IMR-90 (cell line): Measurements from ENCODE around the gene C3orf49. TPM values are rescaled to one million over a fixed set of nuclear protein-coding genes. Genes with fewer than 3 reads are reported as not detected.

Experiments used
- ATAC-seq: fragments of 200-7000 bp; cut with Tn5 transposase; 2 replicates; pipeline ENCODE4 v1.9.1; 2020; ENCODE audit warnings: low read depth, mild to moderate bottlenecking, moderate library complexity
- BruUV-seq: library from RNA; stranded (reverse); fragments of 400-500 nt; replicated peaks from 2 replicates; lab custom pipeline; 2021; lab: Mats Ljungman, UMichigan
- CTCF ChIA-PET: fragments of 300-600 bp; formaldehyde crosslinking; extraction: SDS; loops from one replicate; lab custom pipeline; 2021; ENCODE audit warnings: antibody characterized with exemption; lab: Yijun Ruan, JAX
- POLR2A ChIA-PET: fragments of 300-600 bp; sonication (Branson Sonifier 250); formaldehyde crosslinking; loops from one replicate; lab custom pipeline; 2022; ENCODE audit warnings: antibody characterized with exemption; ENCODE audit not compliant: unreplicated experiment; lab: Charles Lee
- DNase-seq: peaks from one replicate; pipeline ENCODE4 v3.0.0; 2013
- H2AFZ ChIP-seq: replicated peaks from 2 replicates; pipeline ENCODE3; 2013; ENCODE audit warnings: low read length, mild to moderate bottlenecking; ENCODE audit not compliant: poor library complexity
- H2AK5ac ChIP-seq: 2 replicates; pipeline ENCODE4 v1.6.1; 2013; ENCODE audit warnings: low read depth, low read length, inconsistent platforms
- H2AK9ac ChIP-seq: replicated peaks from 2 replicates; pipeline ENCODE3; 2013; ENCODE audit warnings: mild to moderate bottlenecking, low read depth, low read length, moderate library complexity; ENCODE audit not compliant: poor library complexity
- H2BK120ac ChIP-seq: 2 replicates; pipeline ENCODE4 v1.6.1; 2013; ENCODE audit warnings: low read depth, low read length, inconsistent platforms
- H2BK15ac ChIP-seq: 3 replicates; pipeline ENCODE4 v1.6.1; 2013; ENCODE audit warnings: low read depth, low read length, inconsistent platforms
- H2BK20ac ChIP-seq: 2 replicates; pipeline ENCODE4 v1.6.1; 2013; ENCODE audit warnings: low read depth, mild to moderate bottlenecking, inconsistent platforms, low read length, moderate library complexity
- H2BK5ac ChIP-seq: 2 replicates; pipeline ENCODE4 v1.6.1; 2013; ENCODE audit warnings: mild to moderate bottlenecking, low read depth, low read length, inconsistent platforms; ENCODE audit not compliant: poor library complexity, severe bottlenecking
- H3K14ac ChIP-seq: replicated peaks from 2 replicates; pipeline ENCODE4 v1.6.1; 2013; ENCODE audit warnings: low read depth, low read length, inconsistent platforms
- H3K18ac ChIP-seq: 2 replicates; pipeline ENCODE4 v1.6.1; 2013; ENCODE audit warnings: low read depth, low read length, control low read depth
- H3K23ac ChIP-seq: 2 replicates; pipeline ENCODE4 v1.6.1; 2013; ENCODE audit warnings: low read depth, low read length, inconsistent platforms
- H3K27ac ChIP-seq: 2 replicates; pipeline ENCODE4 v1.5.1; 2013; ENCODE audit warnings: mild to moderate bottlenecking, control low read depth, low read length; ENCODE audit not compliant: insufficient read depth
- H3K27me3 ChIP-seq: 2 replicates; pipeline ENCODE4 v1.6.1; 2013; ENCODE audit warnings: low read length; ENCODE audit not compliant: control insufficient read depth, insufficient read depth
- H3K36me3 ChIP-seq: 2 replicates; pipeline ENCODE4 v1.6.1; 2013; ENCODE audit warnings: low read length, mixed read lengths; ENCODE audit not compliant: control insufficient read depth, insufficient read depth
- H3K4ac ChIP-seq: 2 replicates; pipeline ENCODE4 v1.6.1; 2013; ENCODE audit warnings: low read depth, low read length, inconsistent platforms
- H3K4me1 ChIP-seq: 2 replicates; pipeline ENCODE4 v1.6.1; 2013; ENCODE audit warnings: low read length, mixed read lengths; ENCODE audit not compliant: control insufficient read depth, insufficient read depth
- H3K4me2 ChIP-seq: 2 replicates; pipeline ENCODE4 v1.6.1; 2013; ENCODE audit warnings: low read depth, mild to moderate bottlenecking, control low read depth, low read length, moderate library complexity
- H3K4me3 ChIP-seq: 2 replicates; pipeline ENCODE4 v1.5.1; 2013; ENCODE audit warnings: low read depth, mild to moderate bottlenecking, control low read depth, low read length, moderate library complexity; ENCODE audit not compliant: insufficient read depth
- H3K56ac ChIP-seq: 2 replicates; pipeline ENCODE4 v1.6.1; 2013; ENCODE audit warnings: low read length, inconsistent platforms; ENCODE audit not compliant: insufficient read depth; ENCODE audit errors: extremely low read depth
- H3K79me1 ChIP-seq, 2 experiments: 2 replicates each; pipeline ENCODE4 v1.6.1; 2013; ENCODE audit warnings: low read length in 2 of 2, inconsistent platforms in 1 of 2, low read depth in 1 of 2
- H3K9ac ChIP-seq: 2 replicates; pipeline ENCODE4 v1.6.1; 2013; ENCODE audit warnings: low read depth, low read length, control low read depth
- H3K9me1 ChIP-seq: 2 replicates; pipeline ENCODE4 v1.6.1; 2013; ENCODE audit warnings: low read length, inconsistent platforms; ENCODE audit not compliant: insufficient read depth
- H3K9me3 ChIP-seq: 2 replicates; pipeline ENCODE4 v1.6.1; 2013; ENCODE audit warnings: low read length; ENCODE audit not compliant: control insufficient read depth, insufficient read depth
- H4K20me1 ChIP-seq: 2 replicates; pipeline ENCODE4 v1.6.1; 2013; ENCODE audit warnings: low read length, inconsistent platforms; ENCODE audit not compliant: insufficient read depth
- H4K5ac ChIP-seq: 2 replicates; pipeline ENCODE4 v1.6.1; 2013; ENCODE audit warnings: mild to moderate bottlenecking, low read depth, low read length, control low read depth
- H4K8ac ChIP-seq, 2 experiments: 2 replicates each; pipeline ENCODE4 v1.6.1; 2013; ENCODE audit warnings: low read depth in 2 of 2, low read length in 2 of 2, control low read depth in 1 of 2, inconsistent platforms in 1 of 2
- H4K91ac ChIP-seq: 2 replicates; pipeline ENCODE4 v1.6.1; 2013; ENCODE audit warnings: low read depth, low read length, inconsistent platforms; ENCODE audit not compliant: insufficient read depth
- CHD1 ChIP-seq: IDR thresholded peaks from 2 replicates; pipeline ENCODE4 v1.6.1; 2012; ENCODE audit warnings: low read depth, low read length, improper control_type of control experiment
- CTCF ChIP-seq: conservative IDR thresholded peaks from 2 replicates; pipeline ENCODE4 v1.5.1; 2012; ENCODE audit warnings: mild to moderate bottlenecking, low read depth, low read length, improper control_type of control experiment
- ELK1 ChIP-seq: fragments of 150-350 bp; IDR thresholded peaks from 2 replicates; pipeline ENCODE4 v1.6.1; 2016; ENCODE audit warnings: low read depth, mild to moderate bottlenecking, low read length, moderate library complexity, borderline replicate concordance
- FOS ChIP-seq: fragments of 150-350 bp; IDR thresholded peaks from 2 replicates; pipeline ENCODE4 v1.6.1; 2016; ENCODE audit warnings: low read depth, low read length
- POLR2A ChIP-seq: IDR thresholded peaks from 2 replicates; pipeline ENCODE4 v1.6.1; 2012; ENCODE audit warnings: mild to moderate bottlenecking, low read depth, low read length
- RCOR1 ChIP-seq: IDR thresholded peaks from 2 replicates; pipeline ENCODE4 v1.6.1; 2012; ENCODE audit warnings: mild to moderate bottlenecking, low read length, improper control_type of control experiment; ENCODE audit not compliant: insufficient replicate concordance
- RFX5 ChIP-seq: IDR thresholded peaks from 2 replicates; pipeline ENCODE4 v1.8.0; 2012; ENCODE audit warnings: low read depth, mild to moderate bottlenecking, low read length, moderate library complexity
- USF2 ChIP-seq: fragments of 150-350 bp; IDR thresholded peaks from 2 replicates; pipeline ENCODE4 v1.6.1; 2017; ENCODE audit warnings: mild to moderate bottlenecking, antibody characterized with exemption, low read length, low read depth
- WGBS, 2 experiments: methylation state at CpG; one replicate each; pipeline versions ENCODE4 v1.1.5 to v1.1.7; 2013; ENCODE audit warnings: missing lambda C conversion rate in 2 of 2; ENCODE audit not compliant: insufficient read length in 1 of 2; ENCODE audit errors: extremely low coverage in 2 of 2; 5-methylcytosine and 5-hydroxymethylcytosine counted together
- dilution Hi-C: fragments of 300-500 bp; cut with HindIII; formaldehyde crosslinking; loops from one replicate; pipeline ENCODE4 v1.14.3; 2018; ENCODE audit warnings: low sequenced_read_pairs; ENCODE audit not compliant: unreplicated experiment
- in situ Hi-C: fragments of 300-500 bp; cut with MboI; formaldehyde crosslinking; loops from 3 replicates; pipeline ENCODE4 v1.14.3; 2019; ENCODE audit warnings: low sequenced_read_pairs, inconsistent platforms, mixed read lengths
- intact Hi-C: fragments of 100-400 bp; cut with micrococcal nuclease; formaldehyde crosslinking; loops from 2 replicates; pipeline ENCODE4 v1.10.0; 2022
- polyA plus RNA-seq, 3 experiments: library from polyadenylated mRNA; depleted of rRNA; stranded (reverse); fragments of >200 nt; gene quantifications; 2 replicates each; pipeline ENCODE4 v1.2.3, GENCODE V29; 2012; ENCODE audit warnings: low replicate concordance in 1 of 3
- total RNA-seq: library from RNA; depleted of rRNA; stranded (reverse); fragments of >200 nt; gene quantifications from 2 replicates; pipeline ENCODE4 v1.2.3, GENCODE V29; 2012

Gene C3orf49
- total and polyA plus RNA-seq, 2 of the 4 experiments (the other 2 are of a cell fraction) = not detected

GRCh38 chr3:63808633-63809032, 10.5 kb upstream of the C3orf49 start:
- no peak for TF ChIP-seq RFX5
- TF ChIP-seq CTCF = no peak
- no peak for TF ChIP-seq CHD1
- no peak for TF ChIP-seq POLR2A
- no peak for TF ChIP-seq RCOR1
- TF ChIP-seq USF2 = no peak
- no peak for TF ChIP-seq ELK1
- no peak for TF ChIP-seq FOS
- ATAC-seq (no peak), DNase-seq (no peak)
- Histone ChIP-seq H3K56ac (no peak overlapping the region), H4K20me1 (no peaks in the 10 kb centered on the region), H3K9me1 (peaks cover 3% of the 10 kb centered on the region; the same call in 1 of the 2 replicates), H2BK120ac (no peak overlapping the region), H3K4me3 (no peak overlapping the region), H3K9me3 (no peaks in the 10 kb centered on the region), H2AK9ac (no peak overlapping the region), H2BK20ac (no peak overlapping the region), H3K36me3 (no peaks in the 10 kb centered on the region), H3K27me3 (peaks cover 2% of the 10 kb centered on the region; the same call in 1 of the 2 replicates), H3K23ac (no peak overlapping the region), H2BK15ac (no peak overlapping the region), H3K27ac (no peak overlapping the region), H3K4me1 (no peaks in the 10 kb centered on the region), H2BK5ac (no peak overlapping the region), H3K14ac (no peak overlapping the region), H4K91ac (no peak overlapping the region), H3K9ac (no peak overlapping the region), H3K79me1 (no peaks in the 10 kb centered on the region), H3K4me2 (no peak overlapping the region), H3K18ac (no peak overlapping the region), H4K5ac (no peak overlapping the region), H2AK5ac (no peak overlapping the region), H4K8ac (no peak overlapping the region), H3K4ac (no peak overlapping the region), H2AFZ (no peak overlapping the region)
- CTCF ChIA-PET = interaction anchor here (0.7 to 1.0 kb wide), 2 partner anchors 9 to 125 kb away, joined by 3 read pairs; no protein-coding TSS in a partner anchor
- dilution Hi-C loops (no loop called here), in situ Hi-C loops (loop anchor here (25.0 kb wide), 1 partner anchor 1196 kb away; no protein-coding TSS in a partner anchor), intact Hi-C loops (no loop called here)
- no TSS peak for BruUV-seq
- POLR2A ChIA-PET = no interaction called here
- no CpG with 5 or more reads among the region's 3 CpGs for WGBS, 2 experiments
